DND-41 (cell line): Measurements from ENCODE around the gene PDGFRB.

Experiments used
- CTCF ChIP-seq: IDR thresholded peaks from 2 replicates; pipeline ENCODE4 v1.5.1; 2012; ENCODE audit warnings: borderline replicate concordance, low read length, moderate library complexity, mild to moderate bottlenecking; ENCODE audit not compliant: poor library complexity, severe bottlenecking; ENCODE audit errors: extremely low read depth
- EZH2 ChIP-seq: IDR thresholded peaks from 3 replicates; pipeline ENCODE4 v1.6.1; 2012; ENCODE audit warnings: borderline replicate concordance, low read depth, mild to moderate bottlenecking, moderate library complexity, low read length, inconsistent platforms; ENCODE audit not compliant: severe bottlenecking

GRCh38 chr5:150073677-150074076 is 82.0 kb downstream of the PDGFRB start:
- TF ChIP-seq CTCF (no peak), EZH2 (no peak)
